Measurements from ENCODE around the gene HES1.

Gene HES1

DNA sequence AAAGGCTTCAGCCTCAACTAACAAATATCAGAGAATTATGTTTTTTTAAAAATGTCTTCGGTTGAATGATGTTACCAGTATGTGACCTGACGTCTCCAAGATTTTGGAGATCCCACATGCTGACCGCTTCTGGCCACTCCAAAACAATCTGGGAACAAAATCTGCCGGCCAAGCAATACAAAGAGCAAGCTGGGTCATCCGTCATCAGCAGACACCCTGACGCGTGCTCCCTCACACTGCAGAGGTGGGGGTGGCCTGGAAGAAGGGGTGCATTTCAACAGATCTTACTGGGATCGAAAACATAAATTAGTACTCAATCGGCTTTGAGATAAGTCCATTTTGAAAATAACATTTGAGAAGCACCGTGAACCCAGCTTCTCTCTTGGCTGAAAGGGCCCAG lies 33.6 kb downstream of the HES1 start:
- DNase-seq: no peak

- DNase-seq: no peak
These were observed 34.8 kb downstream of the HES1 start for GRCh38 chr3:194170793-194171192.

DNA sequence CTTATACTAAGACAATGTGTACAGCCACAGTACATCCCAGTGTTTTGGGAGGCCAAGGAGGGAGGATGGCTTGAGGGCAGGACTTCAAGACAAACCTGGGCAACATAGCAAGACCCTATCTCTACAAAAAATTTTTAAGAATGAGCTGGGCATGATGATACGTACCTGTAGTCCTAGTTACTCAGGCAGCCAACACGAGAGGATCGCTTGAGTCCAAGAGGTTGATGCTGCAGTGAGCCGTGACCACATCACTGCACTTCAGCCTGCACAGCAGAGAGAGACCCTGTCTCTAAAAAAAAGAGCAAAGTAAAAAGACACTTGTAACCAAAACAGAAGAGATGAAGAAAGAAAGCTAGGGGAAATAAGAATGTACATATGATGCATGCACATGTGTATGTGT lies 38.5 kb downstream of the HES1 start:
- no peak for DNase-seq

DNA sequence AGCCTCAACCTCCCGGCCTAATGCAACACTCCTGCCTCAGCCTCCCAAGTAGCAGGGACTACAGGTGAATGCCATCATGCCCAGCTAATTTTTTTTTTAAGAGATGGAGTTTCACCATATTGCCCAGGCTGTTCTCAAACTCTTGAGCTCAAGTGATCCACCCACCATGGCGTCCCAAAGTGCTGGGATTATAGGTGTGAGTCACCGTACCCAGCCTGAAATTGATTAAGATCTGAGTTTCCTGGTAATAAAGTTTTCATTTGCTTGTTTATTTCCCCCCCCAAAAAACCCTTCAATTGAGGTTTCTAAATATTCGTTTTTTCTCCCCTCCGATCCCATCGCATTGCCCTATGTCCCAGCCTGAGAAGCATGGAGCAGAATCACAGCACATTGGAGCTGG lies 39.0 kb downstream of the HES1 start:
- DNase-seq: no peak

DNA sequence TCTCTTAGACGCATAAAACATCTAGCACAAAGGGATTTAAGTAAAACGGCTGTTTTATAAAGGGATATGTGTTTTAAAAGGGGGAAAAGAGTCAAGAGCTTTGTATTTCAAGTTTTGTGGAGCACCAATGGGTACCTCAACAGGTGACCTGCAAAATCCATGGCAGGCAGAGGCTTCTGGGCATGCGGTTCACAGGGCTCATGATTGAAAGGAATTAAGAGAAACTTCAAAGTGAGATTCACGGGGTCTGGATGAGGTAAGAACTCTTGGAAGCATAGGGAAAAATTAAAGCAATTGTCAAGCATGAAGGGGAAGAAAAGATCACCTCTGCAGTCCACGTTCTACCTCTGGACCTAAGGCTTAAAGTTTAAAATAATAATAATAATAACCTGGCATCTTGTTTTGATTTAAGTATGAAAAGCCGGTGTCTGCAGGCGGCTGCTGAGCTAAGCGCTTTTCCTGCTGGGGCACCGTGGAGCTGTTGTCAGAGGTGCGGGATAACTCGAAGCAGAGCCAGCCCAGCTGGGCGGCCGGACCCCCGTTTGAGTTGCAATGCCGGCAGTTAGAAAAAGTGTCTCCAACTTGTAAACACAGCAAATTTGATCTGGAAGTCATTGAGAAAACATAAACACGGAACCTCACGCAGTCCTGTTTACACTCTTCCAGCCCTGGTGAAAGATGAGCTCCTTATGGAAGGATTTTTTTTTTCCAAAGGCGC lies 40.5 kb downstream of the HES1 start:
- no peak for DNase-seq

- no peak for DNase-seq
These were observed 41.2 kb downstream of the HES1 start for GRCh38 chr3:194177141-194177540.

- no peak for DNase-seq
These were observed 42.2 kb downstream of the HES1 start for GRCh38 chr3:194178128-194178527.

GRCh38 chr3:194178669-194179068 lies 42.7 kb downstream of the HES1 start:
- DNase-seq: no peak

DNA sequence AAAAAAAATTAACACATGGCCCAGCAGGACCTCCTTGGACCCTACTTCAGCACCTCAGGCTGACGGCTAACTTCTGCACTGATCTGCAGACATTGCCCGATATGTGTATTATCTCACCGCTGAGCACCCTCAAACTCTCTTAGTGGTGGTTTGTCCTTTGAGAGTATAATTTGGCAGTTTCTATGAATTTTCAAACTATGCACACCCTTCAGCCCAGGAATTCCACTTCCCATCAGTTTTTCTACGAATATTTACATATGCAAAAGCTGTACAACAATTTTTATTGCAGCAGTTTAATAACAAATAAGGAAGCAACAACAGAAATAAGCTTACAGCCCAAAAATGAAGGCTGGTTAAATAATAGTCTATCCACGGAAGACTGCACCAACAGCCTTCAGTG lies 44.6 kb downstream of the HES1 start:
- DNase-seq: no peak

DNA sequence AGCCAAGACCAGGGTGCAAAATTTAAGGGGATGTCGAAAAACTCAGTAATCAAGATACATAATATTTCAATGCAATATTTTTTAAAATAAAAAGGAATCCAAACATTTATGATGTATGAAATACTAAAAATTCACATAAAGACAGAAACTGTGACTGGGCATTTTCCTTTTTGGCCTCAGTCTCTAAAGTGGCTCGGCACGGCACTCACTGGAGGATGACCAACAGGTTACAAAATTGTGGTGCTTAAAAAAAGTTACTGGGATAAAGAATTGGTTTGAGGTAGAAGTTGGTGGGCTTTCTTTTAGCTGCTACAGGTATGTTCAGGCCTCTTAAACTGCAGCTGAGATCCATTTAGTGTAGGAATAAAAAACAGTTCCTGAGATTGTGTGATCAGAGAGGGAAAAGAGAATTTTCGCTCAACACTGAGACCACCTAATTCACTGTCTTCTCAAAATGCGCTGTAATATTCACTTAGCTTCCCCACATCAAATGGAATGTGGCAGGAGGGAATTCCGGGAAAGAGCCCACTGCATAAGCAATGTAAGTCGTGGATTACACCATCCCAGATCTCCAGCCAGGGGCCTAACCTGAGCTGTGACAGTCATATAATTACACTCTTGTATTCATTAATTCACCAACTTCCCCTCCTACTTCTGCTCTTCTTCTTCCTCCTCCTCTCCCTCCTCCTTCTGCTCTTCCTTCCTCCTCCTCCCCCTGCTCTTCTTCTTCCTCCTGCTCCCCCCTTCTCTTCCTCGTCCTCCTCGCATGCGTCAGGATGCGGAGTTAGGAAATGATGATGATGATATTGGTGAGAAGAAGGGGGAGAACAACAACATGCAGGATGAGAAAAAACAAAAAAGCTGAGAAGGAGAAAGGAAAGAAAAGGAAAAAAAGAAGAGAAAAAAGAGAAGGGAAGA lies 45.9 kb downstream of the HES1 start:
- DNase-seq: no peak

DNA sequence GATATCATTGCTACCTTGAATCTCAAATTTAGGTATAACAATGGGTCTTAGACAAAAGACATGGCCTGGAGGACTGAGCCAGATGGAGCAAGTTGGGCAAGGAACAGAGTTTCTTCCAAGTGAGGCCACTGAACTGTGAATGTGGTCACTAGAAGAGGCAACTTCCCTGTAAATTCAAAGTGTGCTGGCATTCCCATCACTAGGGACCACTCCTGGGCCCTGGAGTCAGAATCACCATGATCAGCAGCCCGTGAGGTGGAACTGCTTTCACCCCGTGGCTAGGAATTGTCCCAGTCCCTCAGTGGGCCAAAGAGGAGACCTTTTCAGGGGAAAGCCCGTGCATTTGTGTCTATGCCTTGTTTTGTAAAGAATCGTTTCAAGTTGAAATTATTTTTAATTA lies 47.3 kb downstream of the HES1 start:
- no peak for DNase-seq

DNA sequence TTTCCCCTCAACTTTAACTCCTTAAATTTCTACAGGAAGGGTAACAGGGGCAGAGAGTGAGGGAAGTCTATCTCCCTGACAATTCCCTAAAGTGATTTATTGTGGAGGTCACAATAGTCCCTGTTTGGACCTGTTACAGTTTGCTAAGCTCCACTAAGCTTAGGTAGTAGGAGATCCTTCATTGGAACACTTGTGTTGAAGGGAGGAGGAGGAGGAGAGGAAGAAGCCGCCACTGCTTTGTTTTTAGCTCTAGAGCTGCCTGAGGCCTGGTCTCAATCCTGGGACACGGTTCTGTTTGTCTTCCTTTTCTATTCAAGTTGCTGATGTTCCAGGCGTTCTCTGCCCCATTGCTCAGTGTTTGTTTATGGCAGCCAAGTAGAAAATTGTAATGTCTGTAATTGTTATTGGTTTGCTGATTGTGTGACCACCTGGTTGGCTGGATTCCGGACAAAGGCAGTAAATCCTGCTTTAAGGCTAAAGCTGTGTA lies 48.4 kb downstream of the HES1 start:
- DNase-seq: no peak

DNA sequence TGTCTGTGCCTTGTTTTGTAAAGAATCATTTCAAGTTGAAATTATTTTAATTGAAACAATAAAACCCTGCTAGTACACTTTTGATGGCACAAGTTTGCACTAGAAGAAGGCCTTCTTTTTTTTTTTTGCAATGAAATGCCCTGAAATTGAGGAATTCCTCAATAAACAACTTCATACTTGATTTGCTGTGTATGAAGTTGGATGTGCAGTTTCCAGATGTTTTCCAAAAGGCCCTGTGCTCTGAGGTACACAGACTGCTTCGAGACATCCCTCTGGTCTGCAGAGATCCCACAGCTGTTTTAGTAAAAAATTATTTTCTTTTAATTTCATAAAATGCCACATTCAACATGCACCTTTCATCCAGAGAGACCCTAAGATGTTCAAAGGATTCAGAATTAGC lies 48.9 kb downstream of the HES1 start:
- no peak for DNase-seq

DNA sequence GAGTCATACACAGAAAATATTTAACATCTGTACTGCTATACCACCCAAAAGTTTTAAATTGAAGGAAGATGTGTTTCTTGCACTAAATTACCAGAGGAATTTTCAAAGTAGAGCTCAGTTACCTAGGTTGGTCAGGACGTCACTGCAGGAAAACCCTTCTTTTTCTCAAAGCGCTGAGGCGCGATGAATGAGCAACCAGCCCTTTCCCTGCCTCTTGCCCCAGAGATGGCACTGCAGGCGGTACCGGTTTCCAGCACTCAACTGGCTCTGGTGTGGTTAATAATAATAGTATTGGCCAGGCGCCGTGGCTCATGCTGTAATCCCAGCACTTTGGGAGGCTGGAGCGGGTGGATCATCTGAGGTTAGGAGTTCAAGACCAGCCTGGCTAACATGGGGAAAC lies 49.3 kb downstream of the HES1 start:
- DNase-seq: no peak

DNA sequence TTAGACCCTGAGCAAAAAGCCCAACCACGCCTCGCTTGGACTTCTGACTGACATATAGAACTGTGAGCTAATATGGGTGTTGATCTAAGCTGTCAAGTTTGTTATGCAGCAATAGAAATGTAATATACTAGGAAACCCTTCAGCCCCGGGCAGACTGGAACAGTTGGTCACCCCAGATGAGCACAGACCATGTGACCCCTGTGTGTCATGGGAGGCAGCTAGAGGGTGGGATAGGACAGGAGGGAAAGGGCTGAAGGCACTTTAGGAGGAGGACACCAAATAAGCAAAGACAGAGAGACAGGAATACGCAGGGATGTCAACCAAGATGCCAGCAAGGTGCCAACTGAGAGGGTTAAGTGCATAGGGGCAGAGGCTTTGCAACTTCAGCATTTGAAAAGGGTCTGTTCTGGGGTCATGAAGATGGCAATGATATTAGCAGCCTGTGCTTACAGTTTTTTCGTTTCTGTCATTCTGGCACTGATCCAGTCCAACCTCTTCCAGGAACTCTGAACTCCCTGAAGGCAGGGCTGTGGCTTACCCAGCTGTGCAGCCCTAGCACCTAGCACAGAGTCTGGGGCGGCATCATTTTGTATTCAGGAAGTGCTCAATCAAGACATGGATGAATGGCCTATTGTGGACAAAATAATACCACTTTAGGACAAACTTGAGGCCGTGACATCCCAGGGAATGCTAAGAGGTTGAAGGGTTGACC lies 51.4 kb downstream of the HES1 start:
- DNase-seq: no peak
